DND-41 (cell line): Measurements from ENCODE around the gene DDX24.

ENCODE experiments used
- ATAC-seq: fragments of 200-7000 bp; cut with Tn5 transposase; 3 replicates; pipeline ENCODE4 v1.9.1; 2021; ENCODE audit warnings: low read depth; ENCODE audit not compliant: insufficient read depth
- DNase-seq: peaks from one replicate; pipeline ENCODE4 v3.0.0-alpha.2; 2020
- H2AFZ ChIP-seq: 2 replicates; pipeline ENCODE4 v1.6.0; 2012; ENCODE audit warnings: low read depth, low read length
- H3K27ac ChIP-seq: 2 replicates; pipeline ENCODE4 v1.5.1; 2012; ENCODE audit warnings: low read length, inconsistent platforms
- H3K27me3 ChIP-seq: fragments of 200-600 bp; sonication (generic); 2 replicates; pipeline ENCODE4 v1.6.0; 2012; ENCODE audit warnings: low read length, mild to moderate bottlenecking, inconsistent platforms; ENCODE audit not compliant: insufficient read depth, poor library complexity
- H3K36me3 ChIP-seq: 2 replicates; pipeline ENCODE4 v1.5.1; 2012; ENCODE audit warnings: low read length, inconsistent platforms; ENCODE audit not compliant: insufficient read depth
- H3K4me1 ChIP-seq: 2 replicates; pipeline ENCODE4 v1.5.1; 2012; ENCODE audit warnings: mild to moderate bottlenecking, low read length; ENCODE audit not compliant: insufficient read depth
- H3K4me2 ChIP-seq: 2 replicates; pipeline ENCODE4 v1.6.0; 2012; ENCODE audit warnings: mild to moderate bottlenecking, moderate library complexity, low read length, inconsistent platforms; ENCODE audit not compliant: insufficient read depth
- H3K4me3 ChIP-seq, 2 experiments: fragments of 200-600 bp in 1 of 2; shearing (Covaris generic) in 1 of 2; 2 replicates each; pipeline ENCODE4 v1.5.1; 2012 to 2016; ENCODE audit warnings: inconsistent platforms in 2 of 2, low read length in 2 of 2, mild to moderate bottlenecking in 2 of 2, low read depth in 1 of 2, moderate library complexity in 1 of 2
- H3K79me2 ChIP-seq: 2 replicates; pipeline ENCODE4 v1.6.0; 2012; ENCODE audit warnings: low read length, inconsistent platforms; ENCODE audit not compliant: insufficient read depth
- H3K9ac ChIP-seq: 2 replicates; pipeline ENCODE4 v1.6.0; 2012; ENCODE audit warnings: low read depth, mild to moderate bottlenecking, inconsistent platforms, low read length, moderate library complexity
- H3K9me3 ChIP-seq: 2 replicates; pipeline ENCODE4 v1.5.1; 2012; ENCODE audit warnings: low read length, moderate library complexity, mild to moderate bottlenecking, inconsistent platforms; ENCODE audit not compliant: insufficient read depth, severe bottlenecking
- H4K20me1 ChIP-seq: 2 replicates; pipeline ENCODE4 v1.6.0; 2012; ENCODE audit warnings: low read length; ENCODE audit not compliant: insufficient read depth
- CTCF ChIP-seq: IDR thresholded peaks from 2 replicates; pipeline ENCODE4 v1.5.1; 2012; ENCODE audit warnings: borderline replicate concordance, low read length, moderate library complexity, mild to moderate bottlenecking; ENCODE audit not compliant: poor library complexity, severe bottlenecking; ENCODE audit errors: extremely low read depth
- EZH2 ChIP-seq: IDR thresholded peaks from 3 replicates; pipeline ENCODE4 v1.6.1; 2012; ENCODE audit warnings: borderline replicate concordance, low read depth, mild to moderate bottlenecking, moderate library complexity, low read length, inconsistent platforms; ENCODE audit not compliant: severe bottlenecking

Gene DDX24

DNA sequence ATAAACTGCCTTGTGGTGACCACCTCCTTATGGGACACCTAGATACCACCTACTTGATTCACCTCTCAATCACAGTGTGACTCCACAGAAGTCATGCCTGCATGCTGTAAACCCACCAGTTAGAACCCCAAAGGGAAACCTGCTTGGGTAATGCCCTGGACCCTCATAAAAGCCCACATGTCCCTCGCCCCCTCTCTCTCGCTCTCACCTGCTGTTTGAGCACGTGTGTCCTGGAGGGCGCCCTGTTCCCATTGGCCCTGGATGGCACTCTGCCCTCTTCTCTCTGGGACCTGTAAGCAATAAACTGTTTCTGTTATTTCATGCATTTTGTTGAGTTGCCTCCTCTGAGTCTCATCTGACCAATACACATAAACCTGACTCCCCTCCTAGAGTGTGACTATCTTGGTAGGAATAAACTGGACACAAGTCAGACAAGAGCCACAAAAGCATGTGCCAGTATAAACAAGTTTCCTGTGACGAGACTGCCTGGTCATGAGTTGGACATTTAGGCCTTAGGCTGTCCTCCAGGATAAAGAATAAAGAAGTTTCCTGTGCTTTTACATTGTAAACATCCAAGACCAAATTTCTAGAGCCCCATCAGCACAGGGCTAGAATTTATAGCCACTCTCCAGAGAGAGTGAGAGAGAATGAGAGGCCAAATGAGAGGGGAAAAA is 39.8 kb upstream of the DDX24 start:
- Histone ChIP-seq H3K27me3 (no peaks in the 10 kb centered on the region), H3K4me1 (no peaks in the 10 kb centered on the region), H2AFZ (no peak overlapping the region), H3K9ac (no peak overlapping the region), H3K79me2 (no peaks in the 10 kb centered on the region), H3K4me3 (no peak overlapping the region), H3K27ac (no peak overlapping the region), H3K36me3 (no peaks in the 10 kb centered on the region), H3K4me2 (no peak overlapping the region), H3K9me3 (peaks cover 7% of the 10 kb centered on the region), H4K20me1 (no peaks in the 10 kb centered on the region)
- TF ChIP-seq EZH2 (no peak), CTCF (no peak)
- no peak for ATAC-seq
- DNase-seq, result no peak

DNA sequence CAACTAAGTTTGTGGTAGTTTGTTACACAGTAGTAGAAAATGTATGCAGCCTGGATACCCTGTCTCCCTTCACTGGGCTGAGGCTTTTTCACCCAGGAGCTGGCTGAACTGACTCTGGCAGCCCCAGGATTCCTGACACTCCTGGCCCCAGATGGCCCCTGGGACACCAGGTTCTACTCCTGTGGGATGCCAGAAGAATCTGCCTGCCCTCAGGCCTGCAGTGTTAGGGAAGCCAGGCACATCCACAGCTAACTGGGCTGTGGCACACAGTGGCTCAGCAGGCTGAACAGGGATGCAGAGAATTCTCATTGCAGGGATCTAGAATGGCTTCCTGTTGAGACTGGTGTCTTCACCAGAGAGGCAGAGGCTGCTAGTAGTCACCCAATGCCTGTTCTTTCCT is 38.1 kb upstream of the DDX24 start:
- no peak overlapping the region for H2AFZ ChIP-seq
- ATAC-seq, result no peak
- H3K9me3 ChIP-seq, result peaks cover 7% of the 10 kb centered on the region
- DNase-seq, result no peak
- no peak overlapping the region for H3K4me3 ChIP-seq
- no peak overlapping the region for H3K4me2 ChIP-seq
- TF ChIP-seq EZH2 (no peak), CTCF (no peak)
- no peaks in the 10 kb centered on the region for H3K27me3 ChIP-seq
- no peak overlapping the region for H3K27ac ChIP-seq
- H3K4me1 ChIP-seq, result no peaks in the 10 kb centered on the region
- H3K9ac ChIP-seq, result no peak overlapping the region
- H3K36me3 ChIP-seq, result no peaks in the 10 kb centered on the region
- H3K79me2 ChIP-seq, result no peaks in the 10 kb centered on the region
- H4K20me1 ChIP-seq, result no peaks in the 10 kb centered on the region

GRCh38 chr14:94117856-94118255 is 36.9 kb upstream of the DDX24 start:
- Histone ChIP-seq H3K9me3 (peaks cover 7% of the 10 kb centered on the region), H3K9ac (no peak overlapping the region), H3K27ac (no peak overlapping the region), H3K4me3 (no peak overlapping the region), H2AFZ (no peak overlapping the region), H4K20me1 (no peaks in the 10 kb centered on the region), H3K4me1 (no peaks in the 10 kb centered on the region), H3K4me2 (no peak overlapping the region), H3K27me3 (no peaks in the 10 kb centered on the region), H3K79me2 (no peaks in the 10 kb centered on the region), H3K36me3 (no peaks in the 10 kb centered on the region)
- DNase-seq, result no peak
- no peak for ATAC-seq
- no peak for TF ChIP-seq EZH2
- no peak for TF ChIP-seq CTCF
